Measurements from ENCODE around the gene FBXO31.

GRCh38 chr16:87382023-87382785, 1.4 kb downstream of the FBXO31 start:
- TF ChIP-seq CTCF (IDR thresholded peaks at IDR 0.05) (no peak), POLR2A (IDR thresholded peaks at IDR 0.05) (no peak), POLR2AphosphoS5 (IDR thresholded peaks at IDR 0.05) (no peak)

All from sigmoid colon (tissue), 4 donors.